Fibroblast of skin of back (primary cell): ENCODE data around the gene BCL11A.

Experiments
- DNase-seq: peaks from one replicate; pipeline ENCODE4 v3.0.0-alpha.2; 2013

BCL11A gene

DNA sequence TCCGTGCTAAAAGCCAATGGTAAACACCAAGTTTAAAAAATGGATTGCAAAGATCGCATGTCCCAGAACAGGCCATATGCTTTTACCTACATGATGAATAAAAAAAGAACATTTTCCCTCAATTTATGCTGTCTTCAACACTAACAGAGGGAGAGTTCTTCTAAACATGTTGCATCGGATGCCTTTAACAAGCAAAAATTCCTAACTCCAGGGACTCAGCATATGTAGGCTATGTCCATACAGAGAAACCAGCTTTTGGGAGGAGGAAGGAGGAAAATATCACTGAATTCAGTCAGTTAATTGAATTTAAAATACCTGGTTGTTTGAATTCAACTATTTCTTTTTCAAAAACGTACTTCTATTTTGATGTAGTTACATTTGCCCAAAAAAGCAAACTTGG is 28.6 kb downstream of the BCL11A start:
- DNase-seq: no peak

DNA sequence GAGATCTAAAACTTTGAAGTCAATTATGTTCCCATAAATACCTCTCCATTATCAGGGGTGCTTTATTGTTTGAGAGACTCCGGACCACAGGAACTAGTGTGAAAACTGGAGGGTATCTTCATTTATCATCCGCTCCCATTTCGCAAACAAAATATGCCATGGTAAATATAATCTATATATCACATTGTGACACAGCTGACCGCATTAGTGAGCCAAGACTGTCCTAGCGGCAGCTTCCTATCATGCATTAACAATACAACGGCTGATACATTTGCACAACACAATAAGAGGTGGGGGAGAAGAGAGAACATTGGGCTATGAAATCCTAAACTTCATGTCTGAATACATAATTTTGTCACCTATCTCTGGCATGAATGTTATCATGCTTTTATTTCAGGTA is 29.5 kb downstream of the BCL11A start:
- no peak for DNase-seq

DNA sequence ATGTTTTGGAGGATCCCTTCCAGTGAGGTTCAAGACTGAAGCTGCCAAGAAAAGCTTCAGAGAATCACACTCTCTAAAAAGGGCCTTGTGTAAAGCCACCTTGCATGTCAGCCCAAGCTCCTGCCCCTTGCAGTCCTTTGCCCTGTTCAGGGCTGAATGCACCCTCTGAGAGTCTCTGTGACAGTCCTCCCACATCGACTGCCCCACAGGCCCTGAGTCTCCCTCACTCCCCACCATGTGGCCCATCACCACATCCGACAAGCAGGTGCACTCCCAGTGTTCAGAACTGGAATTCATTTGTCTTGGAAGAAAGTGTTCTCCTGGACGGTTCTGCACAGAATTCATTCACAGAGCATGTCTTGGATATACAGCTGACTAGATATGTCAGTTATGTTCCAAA is 31.0 kb downstream of the BCL11A start:
- DNase-seq: no peak

DNA sequence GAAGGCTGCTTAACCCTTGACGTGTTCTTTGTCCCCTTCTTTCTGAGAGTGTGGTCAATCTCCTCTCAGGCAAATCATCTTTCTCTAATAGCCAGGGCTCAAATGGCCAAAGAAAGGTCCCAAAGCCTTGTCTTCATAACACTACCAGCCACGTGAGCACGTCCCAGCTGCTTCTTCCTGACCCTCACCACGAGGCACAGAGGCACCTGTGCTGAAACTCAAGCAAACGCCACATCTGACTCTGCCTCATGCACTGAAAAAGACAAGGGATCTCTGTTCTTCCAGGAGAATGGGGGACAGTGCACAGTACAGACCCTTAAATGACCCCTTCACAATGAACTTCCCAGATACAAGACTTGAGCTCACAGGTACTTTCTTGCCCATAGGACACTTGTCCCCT is 31.8 kb downstream of the BCL11A start:
- DNase-seq: no peak

DNA sequence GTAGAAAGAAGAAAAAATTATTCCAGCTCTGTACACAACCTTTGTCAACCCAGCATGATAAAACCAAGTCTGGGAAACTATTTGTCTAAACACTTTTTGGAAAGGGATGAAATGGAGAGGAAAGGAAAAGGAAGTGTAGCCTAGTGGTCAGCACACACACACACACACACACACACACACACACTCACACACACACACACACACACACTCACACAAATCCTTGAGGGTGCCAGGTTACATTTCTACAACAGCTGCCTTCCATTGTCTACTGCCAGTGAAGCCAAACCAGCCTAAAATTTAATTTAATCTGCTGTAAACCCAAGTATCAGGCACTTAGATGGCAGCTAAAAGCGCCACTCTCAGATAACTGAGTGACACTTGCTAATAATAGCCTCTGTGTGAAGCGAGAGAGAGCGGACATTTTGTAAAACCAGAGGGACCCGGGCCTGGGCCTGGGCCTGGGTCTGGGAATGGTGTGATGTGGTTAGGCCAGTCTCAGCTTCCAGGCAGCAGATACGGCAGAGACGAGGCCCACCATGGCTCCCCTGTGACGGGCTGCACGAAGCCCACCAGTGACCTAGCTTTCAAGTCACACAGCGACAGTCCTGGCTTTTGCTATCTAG is 32.4 kb downstream of the BCL11A start:
- no peak for DNase-seq

DNA sequence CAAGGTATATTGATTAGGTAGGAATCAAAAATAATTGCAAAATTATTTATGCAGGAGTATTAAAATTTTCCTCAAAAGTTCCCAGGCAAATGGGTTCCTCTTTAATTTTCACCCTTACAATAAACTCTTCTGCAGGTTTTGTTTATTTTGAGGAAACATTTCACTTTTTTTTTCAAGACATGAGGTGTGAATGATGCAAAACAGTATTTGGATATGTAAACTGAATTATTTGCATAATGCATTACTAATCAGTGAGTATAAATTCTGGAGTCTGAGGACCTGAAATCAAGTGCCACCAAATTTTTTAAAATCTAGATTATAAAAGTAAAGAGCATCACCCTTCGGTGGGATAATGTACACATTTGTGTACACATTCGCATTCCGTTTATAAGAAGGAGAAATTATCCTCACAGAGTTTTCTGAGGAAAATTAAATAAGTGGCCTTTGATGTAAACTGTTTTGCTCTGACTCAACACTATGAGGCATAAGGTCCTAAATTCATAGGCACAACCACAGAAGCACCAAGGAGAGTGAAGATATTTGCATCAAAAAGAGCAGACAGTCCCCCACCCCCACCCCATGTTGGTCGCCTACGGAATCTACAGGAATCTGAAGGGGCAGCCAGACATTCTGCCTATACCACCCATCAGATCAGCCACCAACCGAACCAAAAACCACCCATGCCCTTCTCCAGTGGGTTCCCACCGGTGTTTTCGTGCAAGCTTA is 33.1 kb downstream of the BCL11A start:
- DNase-seq: peak; percentile 48

DNA sequence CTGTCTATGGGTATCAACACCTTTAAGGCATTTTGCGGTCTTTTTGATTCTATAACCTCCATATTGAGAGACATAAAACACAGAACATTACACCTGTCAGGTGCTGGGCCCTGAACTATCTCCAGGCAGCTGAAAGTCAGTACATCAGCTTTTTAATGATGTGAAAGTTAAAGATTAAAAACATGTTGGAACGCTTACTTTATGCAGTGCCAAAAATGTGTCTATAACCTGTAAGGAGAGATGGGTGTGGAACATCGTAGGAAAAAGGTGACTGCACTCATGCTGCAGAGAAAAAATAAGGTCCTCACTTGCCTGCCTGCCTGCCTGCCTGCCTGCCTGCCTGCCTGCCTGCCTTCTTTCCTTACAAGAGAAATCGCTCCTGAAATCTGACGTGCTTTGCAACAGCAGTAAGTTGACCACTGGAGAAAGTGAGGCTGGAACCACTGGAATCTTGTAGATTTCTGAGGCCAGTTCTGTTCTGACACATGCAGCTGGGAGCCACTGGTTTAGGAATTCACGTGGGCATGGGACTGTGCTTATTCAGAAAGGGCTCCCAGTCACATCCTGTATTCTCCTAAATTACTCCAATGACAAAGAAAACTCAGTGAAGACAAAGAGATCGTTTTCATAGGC is 34.1 kb downstream of the BCL11A start:
- DNase-seq: peak; percentile 86

DNA sequence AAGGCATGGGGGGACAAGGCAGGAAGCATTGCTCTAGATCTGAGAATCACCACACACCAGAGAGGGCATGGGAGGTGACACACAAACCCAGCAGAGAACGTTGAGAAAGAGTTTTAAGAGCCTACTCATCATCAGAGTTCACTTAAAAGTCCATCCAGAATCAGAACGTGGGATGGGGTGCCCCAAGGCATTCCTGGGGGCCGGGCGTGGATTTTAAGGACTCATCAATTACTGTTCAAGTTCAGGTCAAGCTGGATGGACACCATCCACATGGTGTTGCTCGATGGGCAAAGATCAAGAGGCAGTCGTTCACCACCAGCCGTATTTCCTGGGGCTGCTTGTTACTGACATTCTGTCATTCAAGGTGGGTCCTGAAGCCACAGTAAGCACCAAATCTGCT is 34.9 kb downstream of the BCL11A start:
- DNase-seq: no peak

DNA sequence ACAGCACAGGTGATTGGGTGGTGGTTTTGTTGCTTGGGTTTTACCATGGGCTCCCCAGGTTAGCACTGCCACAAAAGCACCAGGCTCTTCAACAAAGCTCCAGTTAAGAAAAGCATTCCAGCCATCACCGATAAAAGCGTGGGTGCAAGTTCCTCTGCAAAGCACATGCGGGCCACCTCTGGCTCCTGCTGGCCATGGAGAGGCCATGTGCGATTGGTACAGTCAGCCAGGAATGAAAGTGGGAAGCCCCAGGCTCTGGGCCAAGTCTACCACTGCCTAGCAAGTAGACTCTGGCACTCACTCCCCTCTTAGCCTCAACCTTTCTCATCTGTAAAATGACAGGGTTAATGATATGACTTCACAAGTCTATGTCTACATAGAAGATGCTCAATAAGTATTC is 36.0 kb downstream of the BCL11A start:
- DNase-seq: peak; percentile 49

DNA sequence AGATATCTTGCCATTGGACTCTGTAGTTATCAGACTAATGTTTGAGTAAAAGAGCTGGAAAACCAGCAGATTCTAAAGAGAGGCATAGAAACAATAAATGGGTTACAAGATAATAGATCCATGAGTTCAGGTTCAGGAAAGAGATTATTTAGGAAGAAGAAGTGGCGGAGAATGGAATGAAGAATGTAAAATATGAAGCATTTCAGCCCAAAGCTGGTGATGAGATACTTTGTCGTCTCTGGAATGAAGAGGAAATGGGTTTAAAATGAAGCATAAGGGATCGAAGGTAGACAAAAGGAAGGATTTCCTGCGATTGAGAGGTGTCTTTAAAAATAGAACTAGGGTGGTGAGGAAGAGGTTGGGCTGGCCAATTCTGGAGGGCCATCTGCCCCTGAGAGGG is 36.6 kb downstream of the BCL11A start:
- no peak for DNase-seq

DNA sequence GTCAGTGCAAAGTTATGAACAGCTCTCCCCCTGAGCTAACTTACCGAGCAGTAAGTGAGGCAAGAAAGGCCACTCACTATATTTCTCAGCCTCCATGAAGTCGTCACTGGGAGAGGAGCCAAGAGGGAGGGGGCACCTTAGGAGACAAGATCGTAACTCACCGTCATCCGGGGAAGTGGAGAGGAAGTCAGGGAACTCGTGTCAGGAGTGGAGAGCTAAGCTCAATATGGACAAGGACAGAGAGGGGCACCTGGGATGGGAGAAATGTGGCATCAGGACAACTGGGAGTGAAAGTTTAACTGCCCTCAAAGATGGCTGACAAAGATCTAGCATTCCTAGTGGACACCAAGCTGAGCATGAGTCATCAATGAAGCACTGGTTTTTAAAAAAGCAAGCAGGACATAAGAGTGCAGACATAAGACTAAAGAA is 37.1 kb downstream of the BCL11A start:
- DNase-seq: peak; percentile 96

DNA sequence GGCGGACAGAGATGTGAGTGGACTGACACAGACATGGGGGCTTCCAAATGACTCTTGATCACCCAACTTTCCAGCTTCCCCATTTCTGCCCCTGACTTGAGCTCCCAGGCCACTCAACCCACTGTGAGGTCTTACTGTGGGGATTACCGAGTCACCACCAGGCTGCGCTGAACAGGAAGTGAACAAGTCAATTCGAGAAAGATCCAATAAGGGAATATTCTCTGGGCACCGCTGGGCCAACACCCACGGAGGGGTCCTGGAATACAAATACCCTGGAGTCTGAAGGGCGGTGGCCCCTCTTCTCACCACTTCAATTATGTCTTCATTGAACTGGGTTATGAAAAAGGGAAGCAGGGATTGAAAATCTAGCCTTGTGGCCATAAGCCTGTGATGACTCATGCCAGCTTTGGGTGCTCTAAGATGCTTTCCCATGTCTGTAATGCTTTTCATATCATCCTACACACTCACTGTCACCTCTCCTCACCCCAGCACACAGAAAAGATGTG is 37.7 kb downstream of the BCL11A start:
- DNase-seq: peak; percentile 98

DNA sequence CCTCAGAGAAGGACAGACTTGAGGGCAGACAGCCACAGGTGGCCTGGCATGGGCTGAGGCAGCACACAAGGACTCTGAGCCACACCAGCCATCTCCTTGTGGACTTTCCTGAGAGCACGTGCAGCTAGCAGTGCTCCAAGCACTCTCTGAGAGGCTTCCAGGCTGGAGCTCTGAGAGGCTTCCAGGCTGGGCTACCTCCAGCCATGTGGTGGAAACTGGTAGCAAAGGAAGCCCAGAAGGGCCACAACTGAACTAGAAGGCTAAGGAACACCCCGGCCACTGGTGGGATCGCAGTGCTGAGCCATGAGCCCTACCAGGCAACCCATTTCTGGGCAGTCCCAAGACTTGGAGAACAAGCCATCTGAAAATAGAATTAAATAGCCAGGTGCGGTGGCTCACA is 39.5 kb downstream of the BCL11A start:
- DNase-seq: no peak

DNA sequence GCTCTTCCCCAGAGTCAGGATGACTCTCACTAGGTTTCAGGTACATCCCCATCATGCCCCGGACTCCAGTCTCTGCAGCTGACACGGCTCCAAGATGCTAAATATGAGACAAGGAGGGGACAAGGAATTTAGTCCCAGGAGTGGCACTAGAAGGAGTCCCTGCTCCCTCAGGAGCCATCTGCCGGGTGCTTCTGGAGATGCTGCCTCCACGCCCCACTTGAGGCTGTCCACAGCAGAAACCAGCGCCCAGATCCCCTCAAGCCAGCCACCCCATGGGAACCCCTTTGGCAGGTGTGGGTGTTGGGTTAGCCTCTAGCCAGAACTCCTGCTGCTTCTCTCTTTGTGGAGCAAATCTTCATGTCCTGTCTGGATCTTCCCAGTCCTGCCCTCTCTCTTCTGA is 40.3 kb downstream of the BCL11A start:
- DNase-seq: no peak

DNA sequence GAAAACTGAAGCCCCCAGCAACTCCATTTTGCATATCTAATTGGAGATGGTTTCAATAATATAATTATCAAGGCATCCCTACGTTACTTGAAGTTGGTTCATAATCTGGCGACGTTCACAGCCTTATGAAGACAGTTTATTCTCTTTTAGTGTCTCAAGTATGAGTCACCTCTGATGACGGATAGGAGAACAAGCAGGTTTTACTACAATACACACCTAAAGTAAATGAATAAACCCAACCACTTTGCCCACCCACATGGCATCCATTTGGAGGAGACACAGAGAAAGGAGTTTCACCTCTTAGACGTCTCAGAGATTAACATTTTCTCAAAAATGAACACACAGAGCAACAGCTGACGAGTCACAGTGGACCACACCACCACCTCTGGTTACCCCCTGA is 40.8 kb downstream of the BCL11A start:
- no peak for DNase-seq

DNA sequence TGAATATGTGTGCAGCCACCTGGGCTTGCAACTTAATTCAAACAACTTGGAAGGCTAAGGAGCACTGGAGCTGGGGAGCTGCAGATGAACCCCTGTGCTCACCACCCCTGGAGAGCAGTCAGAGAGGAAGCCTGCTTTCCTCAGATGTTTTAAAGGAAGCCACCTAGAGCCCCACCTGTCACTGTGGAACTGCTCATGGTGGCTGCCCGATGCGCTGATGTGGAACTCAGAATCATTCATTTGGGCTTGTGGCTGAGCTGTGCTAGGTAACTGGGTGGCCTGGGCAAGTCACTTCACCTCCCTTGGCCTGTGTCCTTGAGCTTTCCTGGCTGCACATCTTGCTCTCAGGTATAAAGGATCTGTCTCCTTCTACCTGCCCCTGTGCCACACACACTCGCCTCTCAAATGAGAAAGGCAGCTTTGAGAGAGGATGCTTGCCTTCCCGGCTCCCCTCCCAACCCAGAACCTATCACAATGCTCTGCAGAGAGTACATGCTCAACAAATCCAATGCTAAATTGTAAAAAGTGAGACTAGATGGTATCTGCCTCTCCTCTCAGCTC is 41.3 kb downstream of the BCL11A start:
- no peak for DNase-seq

DNA sequence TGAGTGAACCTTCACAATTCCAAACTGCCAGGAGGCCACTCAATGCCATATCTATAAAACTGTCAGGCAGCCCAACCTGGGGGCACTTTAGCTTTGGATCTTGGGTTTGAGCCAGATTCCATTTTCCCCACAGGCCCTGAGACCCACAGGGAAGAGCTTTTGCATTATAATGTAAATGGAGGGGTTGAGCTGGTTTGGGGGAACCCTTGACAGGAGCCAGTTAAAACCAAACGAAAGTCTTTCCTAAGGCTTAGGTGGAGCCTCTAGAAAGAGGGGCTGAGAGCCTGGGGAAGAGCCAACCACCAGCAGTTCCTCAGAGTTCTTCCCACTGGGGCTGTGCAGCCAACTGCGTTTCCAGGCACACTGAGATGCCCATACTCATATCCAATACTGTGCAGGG is 42.7 kb downstream of the BCL11A start:
- DNase-seq: no peak

DNA sequence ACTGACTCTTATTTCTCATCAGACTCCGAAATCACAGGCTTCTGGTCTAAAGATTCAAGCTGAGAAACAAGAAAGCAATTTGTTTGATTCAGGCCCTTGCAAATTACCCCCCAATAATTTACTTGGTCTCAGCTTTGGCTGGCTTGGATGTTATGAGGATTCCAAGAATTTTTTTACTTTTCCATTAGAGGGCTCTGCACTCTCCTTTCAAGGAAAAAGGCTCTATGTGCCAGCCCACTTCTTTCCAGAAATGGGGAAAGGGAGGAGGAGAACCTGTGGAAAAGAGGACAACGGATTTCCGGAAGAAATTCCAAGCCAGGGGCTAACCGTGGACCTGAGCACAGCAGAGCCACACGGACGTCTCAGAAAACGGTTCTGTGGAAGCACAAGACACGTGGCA is 44.4 kb downstream of the BCL11A start:
- no peak for DNase-seq

DNA sequence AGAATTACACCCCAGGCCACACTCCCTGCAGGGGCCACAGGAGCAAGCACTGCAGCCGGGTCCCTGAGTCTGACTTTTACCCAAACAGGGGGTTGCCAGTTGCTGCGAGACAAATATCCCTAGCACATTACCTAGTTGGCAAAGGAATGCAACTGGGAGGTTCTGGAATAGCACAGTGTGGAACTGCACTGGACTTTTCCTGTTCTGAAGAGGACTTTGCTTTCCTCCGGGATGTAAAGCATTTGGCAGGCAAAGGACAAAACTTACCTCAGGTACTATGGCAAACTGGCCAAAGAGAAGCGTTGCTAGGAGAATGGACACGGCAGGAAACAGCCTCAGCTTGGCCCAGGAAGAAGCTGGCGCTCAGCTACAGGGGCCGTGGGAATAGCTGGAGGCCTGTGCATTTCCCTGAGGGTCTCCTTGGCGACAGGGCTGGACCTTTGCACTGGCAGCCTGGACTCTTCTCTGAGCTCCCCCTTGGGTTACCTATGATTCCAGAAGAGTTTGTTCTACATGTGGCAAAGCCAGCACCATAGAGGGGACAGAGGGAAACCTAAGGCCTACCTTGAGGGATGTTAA is 45.0 kb downstream of the BCL11A start:
- no peak for DNase-seq

DNA sequence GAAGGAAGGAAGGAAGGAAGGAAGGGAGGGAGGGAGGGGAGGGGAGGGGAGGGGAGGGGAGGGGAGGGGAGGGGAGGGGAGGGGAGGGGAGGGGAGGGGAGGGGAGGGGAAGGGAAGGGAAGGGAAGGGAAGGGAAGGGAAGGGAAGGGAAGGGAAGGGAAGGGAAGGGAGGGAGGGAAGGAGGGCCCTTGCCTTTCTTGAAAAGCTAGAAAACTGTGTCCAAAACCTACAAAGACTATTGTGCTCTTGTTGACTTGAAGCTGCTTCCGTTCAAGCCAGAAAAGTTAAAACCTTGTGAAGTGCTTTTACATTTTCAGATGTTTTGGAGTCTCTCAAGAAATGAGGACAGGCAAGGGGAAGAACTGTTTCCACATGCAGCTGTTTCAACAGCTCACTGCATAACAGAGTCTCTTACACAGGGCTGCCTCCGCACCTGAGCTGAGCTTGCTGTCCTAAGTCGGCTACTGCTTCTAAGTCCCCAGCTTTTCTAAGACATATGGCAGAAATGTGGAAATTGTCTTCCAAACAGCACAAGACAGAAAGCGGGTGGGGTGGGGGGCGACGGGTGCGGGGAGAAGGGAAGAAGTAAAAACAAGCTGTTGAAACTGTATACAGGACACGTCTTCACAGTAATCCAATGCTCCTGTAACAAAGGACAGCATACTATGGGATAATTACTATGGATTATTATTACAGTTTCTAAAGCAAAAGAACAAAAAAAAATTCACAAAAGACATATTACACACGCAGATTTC is 46.1 kb downstream of the BCL11A start:
- no peak for DNase-seq

DNA sequence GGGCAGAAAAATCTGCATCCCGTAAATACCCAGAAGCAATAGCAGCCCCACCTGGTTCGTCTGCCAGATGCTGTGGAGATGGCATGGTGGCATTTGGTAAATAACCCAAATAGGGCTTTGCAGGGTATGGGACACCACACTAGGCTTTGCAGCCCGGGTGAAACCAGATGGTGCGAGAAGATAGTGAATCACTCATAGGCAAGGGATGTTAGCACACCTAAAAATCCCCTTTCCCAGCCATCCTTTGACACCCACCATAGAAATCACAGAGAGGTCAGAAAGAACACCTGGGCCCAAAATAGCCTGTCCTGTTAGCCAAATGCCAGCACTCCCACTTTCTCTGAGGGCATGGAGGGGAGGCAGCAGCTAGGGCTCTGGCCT is 47.6 kb downstream of the BCL11A start:
- DNase-seq: no peak

DNA sequence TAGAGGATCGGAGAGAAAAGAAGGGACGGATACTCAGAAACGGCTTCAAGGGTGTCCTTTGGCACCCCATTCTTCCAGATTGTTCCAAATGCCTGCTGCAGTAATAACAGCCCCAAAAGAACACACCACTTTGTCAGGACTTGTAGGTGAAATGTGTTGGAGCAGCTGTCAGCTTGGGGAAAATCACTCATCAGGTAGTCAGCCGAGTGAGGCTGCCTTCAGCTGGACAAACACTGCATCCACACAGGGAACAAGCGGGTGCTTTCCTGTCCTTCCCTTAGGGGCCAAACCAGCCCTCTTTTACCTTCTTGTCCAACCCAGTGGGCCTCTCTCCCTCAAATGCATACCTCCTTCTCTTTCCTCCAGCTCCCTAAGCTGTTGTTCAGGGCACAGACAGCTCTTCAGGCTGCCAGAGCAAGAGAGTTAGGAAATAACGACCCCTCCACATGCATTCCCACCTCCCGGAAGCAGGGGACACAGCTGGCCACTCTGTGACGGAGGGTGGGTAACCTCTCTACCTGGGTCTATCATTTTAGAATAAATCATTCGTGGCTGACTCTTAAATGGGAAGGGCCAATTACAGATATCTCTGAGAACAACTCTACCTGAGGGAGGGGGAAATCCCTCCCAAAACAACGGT is 48.1 kb downstream of the BCL11A start:
- DNase-seq: no peak
